Mucosa of stomach (tissue), 1 donor: ENCODE data around the gene SMCHD1.
"Not testable (repeated sequence)": the region's sequence is repeated elsewhere in the genome, so short reads cannot be mapped to it uniquely, and the experiment has no call there.

Experiments
- H3K27me3 ChIP-seq: one replicate; pipeline ENCODE4 v1.7.0; 2013; ENCODE audit warnings: mild to moderate bottlenecking, low read length; ENCODE audit not compliant: control insufficient read depth, insufficient read depth
- H3K36me3 ChIP-seq: one replicate; pipeline ENCODE4 v1.7.0; 2013; ENCODE audit warnings: low read length; ENCODE audit not compliant: control insufficient read depth, insufficient read depth
- H3K4me1 ChIP-seq: one replicate; pipeline ENCODE4 v1.7.0; 2013; ENCODE audit warnings: mild to moderate bottlenecking, low read length; ENCODE audit not compliant: control insufficient read depth, insufficient read depth
- H3K4me3 ChIP-seq: one replicate; pipeline ENCODE4 v1.7.0; 2013; ENCODE audit warnings: low read length
- H3K9ac ChIP-seq: one replicate; pipeline ENCODE4 v1.7.0; 2013; ENCODE audit warnings: mild to moderate bottlenecking, low read length, moderate library complexity
- H3K9me3 ChIP-seq: one replicate; pipeline ENCODE4 v1.7.0; 2013; ENCODE audit warnings: mild to moderate bottlenecking, low read length, moderate library complexity; ENCODE audit not compliant: control insufficient read depth
- donor health status: Pancreatic carcinoma.

The SMCHD1 gene

GRCh38 chr18:2826581-2826980 lies 171.1 kb downstream of the SMCHD1 start:
- no peaks in the 10 kb centered on the region for H3K9me3 ChIP-seq
- H3K36me3 ChIP-seq: no peaks in the 10 kb centered on the region

GRCh38 chr18:2827061-2827460 lies 171.5 kb downstream of the SMCHD1 start:
- no peaks in the 10 kb centered on the region for H3K9me3 ChIP-seq
- no peak overlapping the region for H3K9ac ChIP-seq
- no peak overlapping the region for H3K4me3 ChIP-seq
- no peaks in the 10 kb centered on the region for H3K27me3 ChIP-seq
- H3K4me1 ChIP-seq: no peaks in the 10 kb centered on the region
- H3K36me3 ChIP-seq: no peaks in the 10 kb centered on the region

More at GRCh38 chr18:2826581-2826980, 171.1 kb downstream of the SMCHD1 start:
- Histone ChIP-seq H3K4me3 (no peak overlapping the region), H3K27me3 (no peaks in the 10 kb centered on the region), H3K4me1 (no peaks in the 10 kb centered on the region), H3K9ac (no peak overlapping the region)

GRCh38 chr18:2836118-2836517 lies 180.6 kb downstream of the SMCHD1 start:
- not testable (repeated sequence) for H3K9me3 ChIP-seq, H3K4me1 ChIP-seq, H3K4me3 ChIP-seq, H3K36me3 ChIP-seq, H3K27me3 ChIP-seq, H3K9ac ChIP-seq

GRCh38 chr18:2837290-2837689 lies 181.8 kb downstream of the SMCHD1 start:
- H3K9me3 ChIP-seq, H3K36me3 ChIP-seq, H3K27me3 ChIP-seq, H3K9ac ChIP-seq, H3K4me3 ChIP-seq, H3K4me1 ChIP-seq: not testable (repeated sequence)

GRCh38 chr18:2839202-2839601 lies 183.7 kb downstream of the SMCHD1 start:
- H3K4me3 ChIP-seq: no peak overlapping the region

GRCh38 chr18:2840521-2840920 lies 185.0 kb downstream of the SMCHD1 start:
- H3K27me3 ChIP-seq: peaks cover 8% of the 10 kb centered on the region
- H3K9me3 ChIP-seq: no peaks in the 10 kb centered on the region
- H3K36me3 ChIP-seq: no peaks in the 10 kb centered on the region
- H3K4me3 ChIP-seq: no peak overlapping the region
- H3K4me1 ChIP-seq: no peaks in the 10 kb centered on the region
- no peak overlapping the region for H3K9ac ChIP-seq

More at GRCh38 chr18:2839202-2839601, 183.7 kb downstream of the SMCHD1 start:
- Histone ChIP-seq H3K36me3 (no peaks in the 10 kb centered on the region), H3K27me3 (peaks cover 2% of the 10 kb centered on the region), H3K9me3 (no peaks in the 10 kb centered on the region), H3K9ac (no peak overlapping the region), H3K4me1 (no peaks in the 10 kb centered on the region)

GRCh38 chr18:2843146-2843545 lies 187.6 kb downstream of the SMCHD1 start:
- Histone ChIP-seq H3K9me3 (no peaks in the 10 kb centered on the region), H3K9ac (no peak overlapping the region), H3K4me3 (no peak overlapping the region), H3K36me3 (no peaks in the 10 kb centered on the region), H3K4me1 (peaks cover 11% of the 10 kb centered on the region), H3K27me3 (peaks cover 32% of the 10 kb centered on the region)

GRCh38 chr18:2845172-2845571 lies 189.6 kb downstream of the SMCHD1 start:
- Histone ChIP-seq H3K27me3 (peaks cover 50% of the 10 kb centered on the region), H3K9ac (no peak overlapping the region), H3K36me3 (no peaks in the 10 kb centered on the region), H3K4me1 (peaks cover 11% of the 10 kb centered on the region), H3K9me3 (no peaks in the 10 kb centered on the region), H3K4me3 (no peak overlapping the region)

DNA sequence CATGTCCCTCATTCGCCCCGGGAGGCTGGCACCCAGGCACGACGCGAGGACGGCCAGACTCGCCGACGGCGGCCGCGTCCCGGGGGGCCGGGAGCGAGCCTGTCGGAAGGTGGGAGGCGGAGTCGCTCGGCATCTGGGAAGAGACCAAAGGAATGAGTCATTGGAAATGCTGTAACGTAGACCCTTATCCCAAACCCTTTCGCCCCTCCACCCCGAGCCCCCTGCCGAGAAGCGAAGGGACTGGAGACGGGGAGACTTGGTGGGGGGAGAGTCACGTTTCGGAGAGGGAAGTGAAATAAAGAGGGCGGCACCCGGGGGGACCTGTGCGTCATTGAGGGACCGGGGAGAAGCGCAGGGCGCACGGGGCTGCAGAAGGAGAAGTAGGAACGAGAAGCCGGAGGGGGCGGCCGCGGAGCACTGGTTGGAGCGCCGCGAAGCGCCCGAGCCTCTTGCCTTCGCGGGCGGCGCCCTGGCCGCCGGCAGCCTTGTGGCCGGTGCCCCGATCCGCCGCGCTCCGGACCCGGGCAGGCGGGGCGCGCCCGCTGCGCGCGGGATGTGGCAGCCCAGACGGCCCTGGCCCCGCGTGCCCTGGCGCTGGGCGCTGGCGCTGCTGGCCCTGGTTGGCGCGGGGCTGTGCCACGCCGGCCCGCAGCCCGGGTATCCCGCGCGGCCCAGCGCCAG lies 191.2 kb downstream of the SMCHD1 start, which contains the start of gene EMILIN2:
Gene EMILIN2, plus strand, starts transcription at position 371 of the 681 bp plus-strand sequence. Its CDS starts 183 bp downstream, at position 554.
- Histone ChIP-seq H3K9ac (peak within 1 kb of the TSS; percentile 22), H3K4me3 (no peak within 1 kb of the TSS), H3K36me3 (no peaks in the 10 kb centered on the region), H3K4me1 (peaks cover 11% of the 10 kb centered on the region), H3K27me3 (peaks cover 57% of the 10 kb centered on the region), H3K9me3 (no peaks in the 10 kb centered on the region)

GRCh38 chr18:2847317-2848246 lies 192.1 kb downstream of the SMCHD1 start:
- no peak overlapping the region for H3K4me3 ChIP-seq
- no peaks in the 10 kb centered on the region for H3K9me3 ChIP-seq
- H3K27me3 ChIP-seq: peaks cover 57% of the 10 kb centered on the region
- peak overlapping the region; percentile 22 for H3K9ac ChIP-seq
- no peaks in the 10 kb centered on the region for H3K36me3 ChIP-seq
- peaks cover 11% of the 10 kb centered on the region for H3K4me1 ChIP-seq

DNA sequence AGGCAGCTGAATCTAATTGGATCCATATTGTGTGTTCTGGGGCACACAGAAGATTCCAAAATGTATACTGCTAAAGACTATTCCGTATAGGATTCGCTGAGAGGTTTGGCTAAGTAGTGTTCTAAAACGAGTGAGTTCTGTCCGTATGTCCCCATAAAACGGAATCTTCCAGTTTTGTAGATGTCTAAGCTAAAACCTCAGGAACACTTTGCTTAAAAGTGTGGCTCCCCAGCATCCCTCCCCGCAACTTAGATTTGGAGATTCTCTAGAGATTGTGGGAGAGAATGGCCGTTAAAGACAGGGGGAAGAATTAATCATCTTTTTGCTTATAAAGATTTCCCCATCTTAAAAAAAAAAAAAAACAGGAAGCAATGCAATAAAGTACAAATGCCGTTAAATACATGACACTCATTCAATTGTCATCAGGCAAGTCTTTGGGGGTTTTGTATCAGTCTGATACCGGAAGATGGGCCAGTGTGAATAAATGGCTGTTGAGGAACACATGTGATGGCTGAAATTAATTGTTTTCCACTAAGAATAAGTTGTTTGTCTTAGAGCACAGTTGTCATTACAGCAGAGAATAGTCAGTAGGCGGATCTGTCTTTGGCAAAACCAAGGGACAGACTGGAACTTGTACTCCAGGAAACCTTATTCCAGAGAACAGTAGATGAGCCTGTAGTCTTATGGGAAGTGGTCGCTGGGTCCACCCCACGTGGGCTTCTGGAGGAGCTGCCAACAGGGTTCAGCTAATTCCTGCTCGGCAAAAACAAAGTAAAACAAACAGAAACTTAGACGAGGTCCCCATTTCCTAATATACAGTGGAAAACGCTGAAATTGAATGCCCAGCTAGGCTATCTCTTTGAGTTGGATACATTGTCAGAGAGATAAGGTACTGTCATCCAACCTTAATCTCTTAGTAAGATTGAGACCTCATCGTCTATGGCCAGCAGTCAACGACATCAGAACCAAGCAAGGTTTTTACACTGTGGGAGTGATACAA lies 193.0 kb downstream of the SMCHD1 start:
- H3K4me3 ChIP-seq: no peak overlapping the region
- H3K27me3 ChIP-seq: peaks cover 57% of the 10 kb centered on the region
- H3K9me3 ChIP-seq: no peaks in the 10 kb centered on the region
- no peaks in the 10 kb centered on the region for H3K36me3 ChIP-seq
- H3K4me1 ChIP-seq: peaks cover 11% of the 10 kb centered on the region
- H3K9ac ChIP-seq: no peak overlapping the region
